Choroid plexus epithelial cell (primary cell): ENCODE results near the gene TAPBP.

Experiments used
- DNase-seq: peaks from one replicate; pipeline ENCODE4 v3.0.0-alpha.2; 2010; ENCODE audit warnings: low read depth
- H3K4me3 ChIP-seq: 2 replicates; pipeline ENCODE4 v1.5.1; 2011; ENCODE audit warnings: low read depth, mild to moderate bottlenecking, control low read depth, low read length, moderate library complexity
- TF ChIP-seq, protein P1 (sequence below): conservative IDR thresholded peaks from 2 replicates; pipeline ENCODE4 v1.5.1; 2011; ENCODE audit warnings: low read depth, mild to moderate bottlenecking, control low read depth, inconsistent platforms, low read length, moderate library complexity

TAPBP gene

DNA sequence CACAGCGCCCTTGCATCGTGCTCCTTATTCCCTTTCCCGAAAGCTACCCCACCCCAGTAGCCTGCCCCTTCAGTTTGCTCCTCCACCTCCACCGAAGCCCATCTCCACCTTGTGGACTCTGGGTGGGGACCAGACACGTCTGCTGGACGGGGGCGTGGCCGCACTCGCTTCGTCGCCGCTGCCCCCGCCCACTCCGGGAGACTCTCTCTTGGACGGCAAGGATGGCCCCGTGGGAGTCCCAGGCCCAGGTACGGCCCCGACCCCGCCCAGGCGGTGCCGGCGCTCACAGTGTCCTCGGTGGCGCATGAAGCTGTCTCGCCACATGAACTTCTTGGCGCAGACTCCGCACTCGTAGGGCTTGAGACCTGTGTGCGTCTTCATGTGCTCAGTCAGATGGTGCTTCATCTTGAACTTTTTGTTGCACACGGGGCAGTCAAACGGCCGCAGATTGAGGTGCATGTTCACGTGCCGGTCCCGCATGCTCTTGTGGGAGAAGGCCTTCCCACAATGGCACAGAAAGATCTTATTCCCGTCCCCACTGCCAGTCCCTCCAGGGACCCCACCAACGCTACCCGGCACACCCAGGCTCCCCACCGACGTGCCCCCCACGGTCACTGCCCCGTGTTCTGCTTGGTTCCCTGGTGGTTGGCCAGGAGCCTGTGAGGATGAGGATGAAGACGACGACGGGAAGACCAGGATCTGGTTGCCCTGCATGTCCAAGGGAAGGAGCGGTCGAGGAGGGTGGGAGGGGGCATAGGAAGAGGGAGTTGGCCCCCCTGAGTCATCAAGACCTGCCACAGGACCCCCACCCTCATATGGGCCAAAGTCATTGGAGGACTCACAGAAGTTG lies 1.3 kb upstream of the TAPBP start:
- peak; percentile 18 for DNase-seq
- TF ChIP-seq, protein P1, sequence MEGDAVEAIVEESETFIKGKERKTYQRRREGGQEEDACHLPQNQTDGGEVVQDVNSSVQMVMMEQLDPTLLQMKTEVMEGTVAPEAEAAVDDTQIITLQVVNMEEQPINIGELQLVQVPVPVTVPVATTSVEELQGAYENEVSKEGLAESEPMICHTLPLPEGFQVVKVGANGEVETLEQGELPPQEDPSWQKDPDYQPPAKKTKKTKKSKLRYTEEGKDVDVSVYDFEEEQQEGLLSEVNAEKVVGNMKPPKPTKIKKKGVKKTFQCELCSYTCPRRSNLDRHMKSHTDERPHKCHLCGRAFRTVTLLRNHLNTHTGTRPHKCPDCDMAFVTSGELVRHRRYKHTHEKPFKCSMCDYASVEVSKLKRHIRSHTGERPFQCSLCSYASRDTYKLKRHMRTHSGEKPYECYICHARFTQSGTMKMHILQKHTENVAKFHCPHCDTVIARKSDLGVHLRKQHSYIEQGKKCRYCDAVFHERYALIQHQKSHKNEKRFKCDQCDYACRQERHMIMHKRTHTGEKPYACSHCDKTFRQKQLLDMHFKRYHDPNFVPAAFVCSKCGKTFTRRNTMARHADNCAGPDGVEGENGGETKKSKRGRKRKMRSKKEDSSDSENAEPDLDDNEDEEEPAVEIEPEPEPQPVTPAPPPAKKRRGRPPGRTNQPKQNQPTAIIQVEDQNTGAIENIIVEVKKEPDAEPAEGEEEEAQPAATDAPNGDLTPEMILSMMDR = no peak
- peak overlapping the region; percentile 92 for H3K4me3 ChIP-seq

DNA sequence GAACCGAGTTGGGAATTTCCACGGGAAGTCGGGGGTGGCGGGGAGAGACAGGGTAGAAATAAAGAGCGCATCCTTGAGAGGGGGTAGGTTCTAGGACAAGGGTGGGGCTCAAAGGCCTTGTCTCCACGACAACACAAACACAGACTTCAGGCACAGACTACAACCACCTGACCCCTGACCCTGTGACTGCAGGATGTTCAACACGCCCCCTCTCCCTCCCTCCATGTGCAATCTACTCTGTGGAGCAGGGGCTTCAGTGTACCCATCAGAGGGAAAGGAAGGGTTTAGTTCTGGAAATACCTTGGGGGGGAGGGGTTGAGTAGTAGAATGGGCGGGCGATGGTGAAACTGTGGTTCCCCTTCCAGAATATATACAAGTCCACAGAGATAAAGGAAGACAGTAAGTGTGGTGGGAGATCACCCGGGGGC lies 651 bp upstream of the TAPBP start:
- peak overlapping the region; percentile 92 for H3K4me3 ChIP-seq
- DNase-seq = peak; percentile 85
- TF ChIP-seq, protein P1 = no peak

DNA sequence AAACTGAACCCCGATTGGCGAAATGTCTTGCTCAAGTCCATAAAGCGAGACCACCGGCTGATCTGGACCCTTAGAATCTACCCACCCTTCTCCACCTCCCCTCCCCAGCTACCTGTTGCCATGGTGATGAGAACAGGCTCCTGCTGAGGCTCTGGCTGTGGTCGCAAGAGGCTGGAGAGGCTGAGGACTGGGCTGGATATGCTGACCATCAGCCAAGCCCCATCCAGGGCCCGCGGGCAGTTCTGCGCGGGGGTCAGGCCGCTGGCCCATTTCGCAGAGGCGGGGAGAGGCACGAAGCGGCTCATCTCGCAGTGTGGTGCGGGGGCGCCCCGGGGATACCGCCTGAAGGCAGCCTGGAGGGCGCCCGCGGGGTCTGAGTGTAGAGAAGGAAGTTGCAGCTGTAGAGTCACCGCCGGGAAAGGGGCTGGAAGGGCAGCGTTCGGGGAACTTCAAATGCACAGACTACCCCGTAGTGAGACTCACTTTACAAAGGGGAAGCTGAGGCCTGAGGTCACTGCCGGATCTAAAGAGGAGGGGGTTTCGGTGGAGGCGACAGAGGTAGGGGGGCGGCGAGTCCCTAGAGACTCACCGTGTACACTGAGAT lies 671 bp downstream of the TAPBP start:
- TF ChIP-seq, protein P1 = no peak
- peak; percentile 55 for DNase-seq
- H3K4me3 ChIP-seq = peak overlapping the region; percentile 92

DNA sequence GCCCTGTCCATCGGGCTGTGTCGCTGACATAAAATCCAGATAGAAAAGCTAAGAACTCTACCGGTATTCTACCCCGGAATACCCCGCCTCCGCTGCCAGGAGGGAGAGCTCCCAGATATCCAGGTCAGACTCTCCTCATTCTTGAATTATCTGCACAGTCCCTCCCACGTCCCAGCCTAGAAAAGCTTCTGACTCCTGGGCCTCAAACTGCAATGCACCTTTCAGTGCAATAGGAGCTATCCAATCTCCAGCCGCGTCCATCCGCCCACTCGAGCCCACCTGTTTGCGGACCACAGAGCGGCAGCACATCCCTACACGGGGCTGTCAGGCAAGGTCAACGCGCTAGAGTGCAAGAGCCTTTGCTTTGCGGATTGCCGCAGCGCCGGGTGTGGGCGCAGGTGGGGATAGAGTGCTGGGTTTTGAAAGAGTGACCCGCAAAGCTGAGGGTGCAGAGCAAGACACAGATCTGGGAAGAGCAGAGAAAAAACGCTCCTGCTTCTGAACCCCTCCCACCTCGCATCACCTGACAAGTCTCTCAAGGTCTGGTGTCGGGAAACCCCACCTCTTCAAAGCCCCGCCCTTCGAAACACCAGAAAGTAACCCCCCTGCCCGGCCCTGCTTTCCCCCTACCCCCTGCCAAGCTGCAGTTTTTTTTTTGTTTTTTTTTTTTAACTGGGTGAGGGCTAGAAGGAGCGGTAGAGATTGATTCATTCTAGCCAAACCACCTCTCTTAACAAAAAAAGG lies 1.3 kb downstream of the TAPBP start:
- peak; percentile 91 for DNase-seq
- peak overlapping the region; percentile 92 for H3K4me3 ChIP-seq
- TF ChIP-seq, protein P1 = no peak

DNA sequence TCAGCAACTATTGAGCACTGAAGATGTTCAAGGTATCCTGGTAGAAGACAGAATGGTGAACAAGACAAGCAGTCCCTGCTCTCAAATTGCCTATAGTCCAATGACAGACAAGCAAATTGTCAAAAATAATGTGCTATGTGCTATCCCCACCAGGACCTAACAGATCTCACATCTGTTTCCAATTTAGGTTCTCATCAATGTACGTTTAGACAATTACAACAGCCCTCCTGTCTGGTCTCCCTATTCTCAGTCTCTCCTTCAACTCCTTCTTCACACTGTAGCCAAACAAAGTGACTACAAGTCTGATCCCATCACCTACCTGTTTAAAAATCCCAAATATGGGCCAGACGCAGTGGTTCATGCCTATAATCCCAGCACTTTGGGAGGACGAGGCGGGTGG lies 7.5 kb downstream of the TAPBP start:
- TF ChIP-seq, protein P1 = no peak
- no peak for DNase-seq

DNA sequence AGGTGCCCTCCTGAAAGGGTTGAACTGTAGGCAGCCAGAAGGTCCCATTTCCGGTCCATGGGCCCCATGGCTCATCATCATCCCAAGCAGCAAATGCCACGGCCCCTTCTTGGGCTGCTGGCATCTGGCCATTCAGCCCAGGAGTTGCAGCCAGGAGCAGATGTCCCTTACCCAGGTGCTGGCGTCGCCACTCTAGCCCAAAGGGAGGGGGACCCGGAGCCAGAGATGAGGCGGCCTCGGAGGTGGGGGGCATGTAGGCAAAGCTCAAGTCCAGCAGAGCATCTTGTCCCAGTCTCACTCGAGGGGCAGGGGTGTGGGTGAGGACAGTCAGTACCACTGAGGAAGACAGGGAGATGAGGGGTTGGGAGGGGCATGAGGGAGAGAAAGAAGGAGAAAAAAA lies 8.8 kb downstream of the TAPBP start:
- TF ChIP-seq, protein P1 = no peak
- DNase-seq = no peak
- no peak overlapping the region for H3K4me3 ChIP-seq

More for the DNA sequence above, 7.5 kb downstream of the TAPBP start:
- H3K4me3 ChIP-seq = no peak overlapping the region
